ENCODE measurements around the gene LMO7. TPM values are rescaled to one million over a fixed set of nuclear protein-coding genes. Genes with fewer than 3 reads are reported as not detected.

Gene LMO7
- total RNA-seq, 1 donor from 2014 or later, result 6.8 TPM

- H3K9me3 ChIP-seq (ENCODE audit: low read depth), result no peaks in the 10 kb centered on the region
- Mint-ChIP-seq H3K4me1 (no peaks in the 10 kb centered on the region), H3K9me3 (no peaks in the 10 kb centered on the region), H3K36me3 (no peaks in the 10 kb centered on the region), H3K4me3 (no peak overlapping the region), H3K27me3 (ENCODE audit: insufficient read depth, low read depth) (peaks cover 4% of the 10 kb centered on the region), H3K27ac (no peak overlapping the region)
- peak overlapping the region; percentile 40 for H2AFZ ChIP-seq (replicated peaks)
- TF ChIP-seq EZH2phosphoT487 (IDR thresholded peaks at IDR 0.05), result no peak
- TF ChIP-seq EZH2 (IDR thresholded peaks at IDR 0.05), result no peak
- no peak for TF ChIP-seq CTCF (IDR thresholded peaks at IDR 0.05)
- no peaks in the 10 kb centered on the region for H3K4me1 ChIP-seq
- H3K9ac ChIP-seq, result no peak overlapping the region
- no peaks in the 10 kb centered on the region for H3K36me3 ChIP-seq
- no peak for DNase-seq (ENCODE audit: low spot score)
- H3K4me3 ChIP-seq, result no peak overlapping the region
- no peaks in the 10 kb centered on the region for H3F3A ChIP-seq (ENCODE audit: low read depth)
- H3K79me2 ChIP-seq (ENCODE audit: low read depth), result no peaks in the 10 kb centered on the region
- no peaks in the 10 kb centered on the region for H3K27me3 ChIP-seq
- no peak overlapping the region for H3K27ac ChIP-seq
- H3K4me2 ChIP-seq, result no peak overlapping the region
- H4K20me1 ChIP-seq (ENCODE audit: low read depth), result no peaks in the 10 kb centered on the region
These were observed 189.5 kb downstream of the LMO7 start for GRCh38 chr13:75825594-75825993.

GRCh38 chr13:75826391-75826790 is 190.3 kb downstream of the LMO7 start:
- H3K4me1 ChIP-seq, result no peaks in the 10 kb centered on the region
- H3K36me3 ChIP-seq, result no peaks in the 10 kb centered on the region
- H3K9me3 ChIP-seq (ENCODE audit: low read depth), result no peaks in the 10 kb centered on the region
- no peak overlapping the region for H3K27ac Mint-ChIP-seq
- no peaks in the 10 kb centered on the region for H3K4me1 Mint-ChIP-seq
- no peak for DNase-seq (ENCODE audit: low spot score)
- no peak overlapping the region for H3K4me2 ChIP-seq
- H3F3A ChIP-seq (ENCODE audit: low read depth), result no peaks in the 10 kb centered on the region
- H3K9me3 Mint-ChIP-seq, result no peaks in the 10 kb centered on the region
- H3K4me3 Mint-ChIP-seq, result no peak overlapping the region
- no peak overlapping the region for H3K9ac ChIP-seq
- H3K27me3 ChIP-seq, result no peaks in the 10 kb centered on the region
- H3K27me3 Mint-ChIP-seq (ENCODE audit: insufficient read depth, low read depth), result peaks cover 4% of the 10 kb centered on the region
- TF ChIP-seq EZH2phosphoT487 (IDR thresholded peaks at IDR 0.05) (no peak), CTCF (IDR thresholded peaks at IDR 0.05) (no peak), EZH2 (IDR thresholded peaks at IDR 0.05) (no peak)
- H2AFZ ChIP-seq (replicated peaks), result no peak overlapping the region
- H3K27ac ChIP-seq, result no peak overlapping the region
- H3K4me3 ChIP-seq, result no peak overlapping the region
- H3K36me3 Mint-ChIP-seq, result no peaks in the 10 kb centered on the region
- H4K20me1 ChIP-seq (ENCODE audit: low read depth), result no peaks in the 10 kb centered on the region
- H3K79me2 ChIP-seq (ENCODE audit: low read depth), result no peaks in the 10 kb centered on the region

- Histone ChIP-seq H3K4me3 (no peak overlapping the region), H3K27ac (no peak overlapping the region), H4K20me1 (ENCODE audit: low read depth) (no peaks in the 10 kb centered on the region), H3K4me1 (no peaks in the 10 kb centered on the region), H3F3A (ENCODE audit: low read depth) (no peaks in the 10 kb centered on the region), H2AFZ (replicated peaks) (no peak overlapping the region), H3K36me3 (no peaks in the 10 kb centered on the region), H3K9ac (no peak overlapping the region), H3K9me3 (ENCODE audit: low read depth) (no peaks in the 10 kb centered on the region), H3K79me2 (ENCODE audit: low read depth) (no peaks in the 10 kb centered on the region), H3K4me2 (no peak overlapping the region), H3K27me3 (no peaks in the 10 kb centered on the region)
- H3K36me3 Mint-ChIP-seq, result no peaks in the 10 kb centered on the region
- no peak overlapping the region for H3K27ac Mint-ChIP-seq
- H3K27me3 Mint-ChIP-seq (ENCODE audit: insufficient read depth, low read depth), result peaks cover 4% of the 10 kb centered on the region
- DNase-seq (ENCODE audit: low spot score), result no peak
- no peaks in the 10 kb centered on the region for H3K4me1 Mint-ChIP-seq
- no peaks in the 10 kb centered on the region for H3K9me3 Mint-ChIP-seq
- H3K4me3 Mint-ChIP-seq, result no peak overlapping the region
- no peak for TF ChIP-seq EZH2 (IDR thresholded peaks at IDR 0.05)
- no peak for TF ChIP-seq EZH2phosphoT487 (IDR thresholded peaks at IDR 0.05)
- no peak for TF ChIP-seq CTCF (IDR thresholded peaks at IDR 0.05)
These were observed 193.7 kb downstream of the LMO7 start for GRCh38 chr13:75829830-75830229.
